Measurements from ENCODE around the gene OR6K6.

OR6K6 gene

DNA sequence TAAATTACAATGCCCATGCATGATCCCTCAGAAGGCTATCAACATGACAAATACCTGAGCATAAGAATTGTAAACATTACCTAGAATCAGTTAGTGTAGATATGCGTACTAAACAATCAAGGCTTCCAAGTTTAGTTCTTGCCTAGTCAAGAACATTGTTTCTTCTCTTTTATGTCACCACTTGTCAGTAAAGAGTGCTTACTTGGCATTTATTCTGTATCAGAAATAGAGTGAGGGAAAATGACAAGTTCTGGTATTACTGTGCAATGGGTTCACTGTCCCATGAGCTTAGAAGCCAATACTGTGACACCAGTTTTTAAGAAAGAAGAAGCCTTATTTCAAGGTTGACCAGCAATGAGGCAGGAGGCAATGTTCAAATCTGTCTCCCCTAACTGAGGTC, 49.2 kb downstream of the OR6K6 start:
- DNase-seq, result no peak

All from fibroblast of skin of right quadriceps (primary cell).